GM19468 (cell line): ENCODE data around the gene IPO11.
"Not testable (repeated sequence)": the region's sequence is repeated elsewhere in the genome, so short reads cannot be mapped to it uniquely, and the experiment has no call there.

Source experiments
- ATAC-seq: cut with Tn5 transposase; IDR thresholded peaks from one replicate; pipeline ENCODE4 v1.9.1; 2021; ENCODE audit warnings: mild to moderate bottlenecking, moderate library complexity, moderate number of reproducible peaks; ENCODE audit not compliant: unreplicated experiment; ENCODE audit errors: extremely low read depth

The IPO11 gene

DNA sequence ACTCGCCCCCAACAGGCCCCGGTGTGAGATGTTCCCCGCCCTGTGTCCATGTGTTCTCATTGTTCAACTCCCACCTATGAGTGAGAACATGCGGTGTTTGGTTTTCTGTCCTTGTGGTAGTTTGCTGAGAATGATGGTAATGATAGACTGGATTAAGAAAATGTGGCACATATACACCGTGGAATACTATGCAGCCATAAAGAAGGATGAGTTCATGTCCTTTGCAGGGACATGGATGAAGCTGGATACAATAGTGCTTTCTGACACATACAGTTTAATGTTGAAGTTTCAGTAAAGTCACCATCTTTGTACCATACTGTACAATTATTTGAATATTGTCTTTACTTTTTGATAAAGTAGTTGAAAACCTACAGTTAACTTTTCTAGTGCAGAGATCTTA lies 96.2 kb downstream of the IPO11 start:
- ATAC-seq, result not testable (repeated sequence)

DNA sequence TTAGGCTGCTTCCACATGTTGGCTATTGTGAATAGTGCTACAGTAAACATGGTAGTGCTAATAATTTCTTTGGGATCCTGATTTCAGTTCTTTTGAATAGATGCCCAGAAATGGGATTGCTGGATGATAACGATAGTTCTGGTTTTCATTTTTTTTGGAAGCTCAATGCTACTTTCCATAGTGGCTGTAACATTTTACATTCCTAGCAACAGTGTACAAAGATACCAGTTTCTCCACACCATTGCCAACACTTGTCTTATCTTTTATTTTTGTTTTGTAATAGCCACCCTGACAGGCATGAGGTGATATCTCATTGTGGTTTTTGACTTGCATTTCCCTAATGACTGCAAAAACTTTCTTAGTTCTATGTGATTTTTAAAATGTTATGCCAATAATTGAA lies 97.2 kb downstream of the IPO11 start:
- no peak for ATAC-seq

DNA sequence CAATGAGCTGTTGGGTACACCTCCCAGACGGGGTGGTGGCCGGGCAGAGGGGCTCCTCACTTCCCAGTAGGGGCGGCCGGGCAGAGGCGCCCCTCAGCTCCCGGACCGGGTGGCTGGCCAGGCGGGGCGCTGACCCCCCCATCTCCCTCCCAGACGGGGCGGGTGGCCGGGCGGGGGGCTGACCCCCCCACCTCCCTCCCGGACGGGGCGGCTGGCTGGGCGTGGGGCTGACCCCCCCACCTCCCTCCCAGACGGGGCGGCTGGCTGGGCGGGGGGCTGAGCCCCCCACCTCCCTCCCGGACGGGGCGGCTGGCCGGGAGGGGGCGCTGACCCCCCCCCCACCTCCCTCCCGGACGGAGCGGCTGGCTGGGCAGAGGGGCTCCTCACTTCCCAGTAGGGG lies 100.5 kb downstream of the IPO11 start:
- ATAC-seq, result not testable (repeated sequence)

DNA sequence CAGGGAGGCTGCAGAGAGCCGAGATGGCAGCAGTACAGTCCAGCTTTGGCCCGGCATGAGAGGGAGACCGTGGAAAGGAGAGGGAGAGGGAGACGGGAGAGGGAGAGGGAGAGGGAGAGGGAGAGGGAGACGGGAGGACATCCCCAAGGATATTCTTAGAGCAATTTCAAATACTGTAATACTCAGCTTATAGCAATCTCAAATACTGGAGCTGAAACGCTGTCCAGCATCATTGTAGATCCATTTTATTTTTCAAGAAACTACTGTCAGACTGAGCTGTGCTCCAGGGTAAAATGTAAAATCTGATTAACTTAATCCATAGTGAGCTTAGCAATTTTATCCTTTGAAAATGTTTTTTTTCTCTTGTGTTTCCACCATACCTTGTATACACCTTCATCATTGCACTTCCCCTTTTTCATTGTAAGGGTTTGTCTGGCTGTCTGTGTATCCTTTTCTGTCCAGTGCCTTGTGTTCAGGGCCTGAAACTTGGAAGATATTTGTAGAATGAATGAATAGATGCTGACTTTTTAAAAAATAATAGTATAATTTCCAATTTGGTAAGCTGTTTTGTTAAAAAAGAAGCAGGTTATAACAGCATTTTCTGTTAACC lies 102.1 kb downstream of the IPO11 start:
- no peak for ATAC-seq

DNA sequence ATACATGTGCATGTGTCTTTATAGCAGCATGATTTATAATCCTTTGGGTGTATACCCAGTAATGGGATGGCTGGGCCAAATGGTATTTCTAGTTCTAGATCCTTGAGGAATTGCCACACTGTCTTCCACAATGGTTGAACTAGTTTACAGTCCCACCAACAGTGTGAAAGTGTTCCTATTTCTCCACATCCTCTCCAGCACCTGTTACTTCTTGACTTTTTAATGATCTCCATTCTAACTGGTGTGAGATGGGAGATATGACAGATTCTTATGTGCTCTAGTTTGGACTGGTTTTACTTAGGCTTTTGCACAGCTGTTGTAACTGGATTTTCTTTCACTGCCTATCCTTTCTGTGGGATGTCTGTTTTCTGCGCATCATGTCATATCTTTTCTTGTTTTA lies 108.2 kb downstream of the IPO11 start:
- ATAC-seq, result not testable (repeated sequence)

DNA sequence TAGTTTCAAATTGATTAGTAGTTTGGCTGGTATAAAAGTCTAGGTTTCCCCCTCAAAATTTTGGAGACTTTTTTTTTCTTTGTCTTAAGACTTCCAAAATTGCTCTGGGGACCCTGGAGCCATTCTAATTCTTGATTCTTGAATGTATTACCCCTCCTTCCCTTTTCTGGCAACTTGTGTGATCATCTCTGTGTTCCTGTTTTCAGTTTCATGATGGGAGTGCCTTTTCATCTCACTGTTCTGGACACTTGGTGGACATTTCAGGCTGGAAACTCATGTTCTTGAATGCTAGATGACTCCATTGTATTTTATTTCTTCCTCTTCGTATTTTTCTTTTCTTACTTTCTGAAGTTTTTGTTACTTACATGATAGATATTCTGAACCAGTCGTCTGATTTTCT lies 108.8 kb downstream of the IPO11 start:
- ATAC-seq, result no peak

DNA sequence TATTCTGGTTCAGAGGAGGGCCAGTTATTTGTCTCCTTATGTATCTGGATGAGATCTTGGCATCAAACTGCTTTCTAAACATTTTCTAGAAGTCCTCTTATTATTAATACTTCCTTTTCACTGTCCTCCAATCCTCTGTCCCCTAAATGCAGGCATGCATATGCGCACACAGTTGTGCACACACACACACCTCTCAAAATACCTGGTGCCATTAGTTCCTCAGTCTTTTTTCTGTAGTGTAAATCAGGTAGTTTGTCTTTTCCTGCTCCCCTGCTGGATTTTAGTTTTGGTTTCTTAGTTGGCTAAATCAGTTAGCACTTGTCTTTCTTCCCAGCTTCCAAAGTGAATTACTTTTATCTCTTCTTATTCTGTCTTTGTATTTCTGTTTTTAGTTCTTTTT lies 110.2 kb downstream of the IPO11 start:
- ATAC-seq, result no peak

DNA sequence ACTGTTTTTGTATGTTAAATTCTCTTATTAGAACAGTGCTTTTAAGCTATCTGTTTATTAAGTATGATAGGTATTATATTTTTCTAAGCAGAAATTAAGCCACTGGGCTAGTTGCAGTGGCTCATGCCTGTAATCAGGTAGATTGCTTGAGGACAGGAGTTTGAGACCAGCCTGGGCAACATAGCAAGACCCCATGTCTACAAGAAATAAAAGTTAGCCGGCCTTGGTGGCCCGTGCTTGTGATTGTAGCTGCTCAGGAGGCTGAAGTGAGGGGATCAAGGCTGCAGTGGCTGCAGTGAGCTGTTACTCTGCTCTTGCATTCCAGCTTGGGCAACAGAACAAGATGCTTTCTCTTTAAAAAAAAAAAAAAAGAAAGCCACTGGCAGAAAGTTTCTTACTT lies 121.0 kb downstream of the IPO11 start:
- no peak for ATAC-seq

DNA sequence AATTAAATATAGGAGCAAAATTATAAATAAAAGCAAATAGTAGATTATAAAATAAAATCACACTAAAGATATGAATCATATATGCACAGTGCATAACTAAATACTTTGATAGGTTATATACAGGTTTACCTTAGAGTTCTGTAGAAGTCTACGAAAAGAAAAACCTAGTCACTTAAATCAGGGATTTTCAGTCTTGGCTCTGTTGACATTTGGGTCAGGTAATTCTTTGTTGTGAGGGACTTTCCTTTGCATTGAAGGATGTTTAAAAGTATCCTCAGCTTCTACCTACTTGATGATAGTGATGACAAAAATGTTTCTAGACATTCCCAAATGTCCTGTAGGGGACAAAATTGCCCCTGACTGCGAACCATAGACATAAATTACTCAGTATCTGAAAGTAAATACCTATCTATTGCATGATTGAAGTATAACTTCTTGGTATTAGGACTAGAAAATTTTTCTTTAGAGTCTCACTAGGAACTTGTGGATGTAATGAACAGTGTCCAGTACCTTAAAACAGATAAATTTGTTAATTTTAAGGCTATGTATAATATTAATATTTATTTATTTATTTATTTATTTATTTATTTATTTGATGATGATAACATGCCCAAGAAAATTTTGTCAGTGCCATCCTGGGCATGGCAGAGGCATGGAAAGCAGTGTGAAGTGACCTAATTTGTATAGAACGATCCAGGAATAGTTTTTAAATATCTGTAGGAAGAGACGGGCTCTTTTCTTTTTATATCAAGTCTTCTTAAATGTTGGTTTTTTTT lies 122.1 kb downstream of the IPO11 start:
- ATAC-seq, result no peak

DNA sequence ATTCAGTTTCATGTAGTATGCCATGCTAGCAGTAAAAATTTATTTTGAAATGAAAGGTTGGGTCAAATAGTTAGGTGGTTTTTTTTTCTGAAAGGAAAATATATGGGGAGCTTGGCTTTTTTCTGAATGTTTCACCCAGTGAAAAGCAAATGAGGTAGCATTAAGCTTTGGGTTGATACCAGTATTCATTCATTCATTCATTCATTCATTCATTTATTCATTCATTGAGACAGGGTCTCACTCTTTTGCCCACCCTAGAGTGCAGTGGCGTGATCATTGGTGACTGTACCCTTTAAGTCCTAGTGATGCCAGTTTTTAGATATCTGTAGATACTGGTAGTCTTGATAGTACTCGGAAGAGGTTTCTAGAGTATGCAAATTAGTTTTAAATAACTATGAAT lies 123.7 kb downstream of the IPO11 start:
- no peak for ATAC-seq

DNA sequence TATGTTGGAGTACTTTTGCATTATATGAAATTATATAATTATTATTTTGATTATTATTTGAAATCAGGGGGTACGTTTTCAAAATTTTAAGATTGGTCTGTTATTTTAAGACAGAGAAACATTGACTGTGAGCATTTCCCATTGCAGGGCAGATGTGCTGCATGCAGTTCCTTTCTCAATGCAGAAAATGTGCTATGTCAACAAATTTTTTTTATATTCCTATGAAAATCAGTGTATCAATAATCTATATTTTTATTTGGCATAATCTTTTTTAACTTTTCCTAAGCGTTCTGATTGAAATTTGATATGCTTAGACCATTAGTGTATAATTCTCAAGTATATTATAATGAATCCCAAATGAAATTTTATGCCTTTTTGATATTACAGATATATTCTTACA lies 124.2 kb downstream of the IPO11 start:
- ATAC-seq, result no peak

DNA sequence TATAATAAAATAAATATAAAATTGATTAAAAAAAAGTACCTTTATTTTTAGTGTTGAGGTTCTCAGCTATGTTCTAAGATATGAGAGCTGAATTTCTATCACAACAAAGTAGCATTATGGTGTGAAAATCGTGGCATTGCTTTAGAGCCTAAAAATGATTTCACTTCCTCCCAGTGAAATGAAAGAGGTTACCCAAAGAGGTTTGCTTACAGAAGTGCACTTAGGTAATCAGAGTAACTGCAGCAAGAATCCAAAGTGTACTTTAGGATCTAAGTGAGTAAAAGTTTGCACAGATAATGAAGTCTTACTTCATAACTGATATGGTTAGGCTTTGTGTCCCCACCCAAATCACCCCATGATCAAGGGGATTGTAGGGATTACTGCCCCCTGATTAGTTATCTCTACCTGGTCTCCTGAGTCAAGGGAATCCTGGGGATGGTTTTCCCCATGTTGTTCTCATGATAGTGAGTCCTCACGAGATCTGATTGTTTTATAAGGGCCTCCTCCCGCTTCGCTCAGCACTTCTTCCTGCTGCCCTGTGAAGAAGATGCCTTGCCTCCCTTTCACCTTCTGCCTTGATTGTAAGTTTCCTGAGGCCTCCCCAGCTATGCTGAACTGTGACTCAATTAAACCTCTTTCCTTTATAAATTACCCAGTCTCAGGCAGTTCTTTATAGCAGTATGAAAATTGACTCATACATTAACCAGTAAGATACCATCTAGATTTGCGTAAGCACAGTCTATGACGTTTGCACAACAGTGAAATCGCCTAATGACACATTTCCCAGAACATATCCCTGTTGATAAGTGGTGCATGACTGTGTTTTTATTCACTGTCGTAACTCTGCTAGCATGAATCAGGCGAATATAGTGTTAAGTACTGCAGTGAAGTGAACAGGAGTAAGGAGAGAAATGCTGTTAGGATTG lies 125.7 kb downstream of the IPO11 start:
- no peak for ATAC-seq

DNA sequence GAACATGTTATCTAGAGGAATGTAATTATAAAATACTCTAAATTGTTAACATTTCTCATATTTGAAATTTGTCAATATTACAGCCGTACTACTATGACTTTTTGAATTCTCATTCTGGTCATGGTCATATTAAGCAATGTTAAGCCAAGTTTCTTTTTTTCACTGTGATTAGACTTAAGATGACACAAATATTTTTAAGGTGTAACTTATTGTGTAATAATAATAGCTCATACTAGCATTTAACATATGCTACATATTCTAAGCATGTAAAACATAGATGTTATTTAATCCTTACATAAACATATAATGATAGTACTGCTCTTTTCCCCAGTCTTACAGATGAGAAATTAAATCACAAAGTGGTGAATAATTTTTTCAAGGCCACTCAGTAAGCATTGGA lies 130.2 kb downstream of the IPO11 start:
- ATAC-seq, result no peak

DNA sequence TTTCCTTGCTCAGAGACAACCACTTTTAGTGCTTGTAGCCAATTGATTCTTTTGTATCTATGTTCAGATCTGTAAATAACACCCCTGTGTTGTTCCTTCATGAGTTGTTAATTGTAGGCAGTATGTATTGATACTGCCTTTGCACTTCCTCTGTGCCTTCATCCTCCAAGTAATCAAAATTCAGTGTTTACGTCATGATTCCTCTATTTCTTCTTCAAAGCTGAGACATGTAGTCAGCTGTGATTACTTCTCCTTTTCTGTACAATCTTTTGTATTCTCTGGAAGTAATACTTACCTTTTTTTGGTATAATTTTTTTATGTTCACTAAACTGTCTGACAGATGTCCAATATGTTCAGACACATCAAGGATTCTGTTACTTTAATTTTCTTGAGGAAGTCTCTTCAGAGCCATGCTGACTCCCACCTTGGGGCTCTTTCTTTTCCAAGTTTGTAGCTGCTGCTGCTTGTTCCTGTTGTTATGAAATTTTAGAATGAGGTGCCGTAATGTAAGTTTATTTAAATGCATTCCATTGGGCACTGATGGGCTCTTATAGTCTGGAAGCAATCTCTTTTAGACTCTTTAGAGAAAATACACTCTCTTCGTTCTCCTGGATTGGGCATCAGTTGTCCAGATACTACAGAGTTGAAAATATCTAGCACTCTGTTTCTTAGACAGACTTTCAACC lies 135.5 kb downstream of the IPO11 start:
- no peak for ATAC-seq

DNA sequence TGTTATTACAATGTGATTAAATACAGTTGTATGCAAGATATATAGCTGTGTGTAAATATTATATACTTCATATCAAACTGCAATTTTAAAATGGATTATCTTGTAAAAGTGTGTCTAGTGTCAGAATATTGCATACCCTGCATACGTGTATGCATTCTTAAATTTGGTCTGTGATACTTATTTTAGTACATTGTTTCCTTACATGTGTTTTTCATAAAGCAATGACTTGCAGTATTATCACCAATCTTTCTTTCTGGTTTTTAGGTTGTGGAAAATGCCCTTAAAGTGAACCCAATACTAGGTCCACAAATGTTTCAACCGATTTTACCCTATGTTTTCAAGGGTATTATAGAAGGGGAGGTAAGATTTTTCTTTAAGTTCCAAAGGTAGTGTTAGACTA lies 137.5 kb downstream of the IPO11 start:
- no peak for ATAC-seq

DNA sequence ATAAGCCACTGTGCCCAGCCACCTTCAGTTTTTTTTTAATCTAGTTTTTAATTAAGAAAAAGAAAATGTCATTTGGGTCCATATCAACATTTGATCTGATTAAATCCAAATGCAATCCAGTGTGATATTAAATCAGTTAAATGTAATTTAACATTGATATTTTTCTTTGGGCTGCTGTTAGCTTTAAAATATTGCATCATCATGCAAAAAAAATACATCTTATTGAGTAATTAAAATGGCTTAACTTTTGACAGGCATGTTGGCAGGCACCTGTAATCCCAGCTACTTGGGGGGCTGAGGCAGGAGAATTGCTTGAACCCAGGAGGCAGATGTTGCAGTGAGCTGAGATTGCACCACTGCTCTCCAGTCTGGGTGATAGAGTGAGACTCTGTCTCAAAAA lies 143.4 kb downstream of the IPO11 start:
- no peak for ATAC-seq

DNA sequence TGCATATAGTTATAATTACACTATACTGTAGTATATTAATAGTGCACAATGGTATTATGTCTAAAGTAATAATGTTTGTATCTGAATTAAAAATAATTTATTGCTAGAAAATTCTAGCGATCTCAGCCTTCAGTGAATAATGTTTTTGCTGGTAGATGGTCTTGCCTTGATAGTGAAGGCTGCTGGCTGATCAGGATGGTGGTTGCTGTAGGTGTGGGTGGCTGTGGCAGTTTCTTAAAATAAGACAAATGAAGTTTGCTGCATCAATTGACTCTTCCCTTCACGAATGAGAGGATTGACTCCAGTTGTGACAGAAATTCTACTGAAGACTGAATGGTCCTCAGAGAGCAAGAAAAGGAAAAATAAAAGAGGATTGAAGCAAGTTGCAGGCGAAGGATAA lies 146.4 kb downstream of the IPO11 start:
- ATAC-seq, result no peak

DNA sequence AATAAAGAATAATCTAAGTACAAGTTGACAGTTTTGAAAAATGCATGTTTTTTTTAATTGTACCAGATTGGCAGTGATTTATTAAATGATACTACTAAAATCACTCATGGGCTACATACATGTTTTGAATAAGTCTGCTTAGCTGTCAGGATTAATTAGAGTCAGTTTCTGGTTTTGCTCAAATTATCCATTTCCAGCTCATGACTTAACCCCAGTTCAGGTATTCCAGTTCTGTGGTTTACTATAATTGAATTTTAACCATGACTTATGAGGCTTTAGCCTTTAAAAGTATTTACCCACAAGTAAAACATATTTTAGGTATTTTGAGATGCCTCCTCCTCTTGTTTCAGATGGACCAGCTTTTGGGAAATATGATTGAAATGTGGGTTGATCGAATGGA lies 148.2 kb downstream of the IPO11 start:
- ATAC-seq, result no peak

DNA sequence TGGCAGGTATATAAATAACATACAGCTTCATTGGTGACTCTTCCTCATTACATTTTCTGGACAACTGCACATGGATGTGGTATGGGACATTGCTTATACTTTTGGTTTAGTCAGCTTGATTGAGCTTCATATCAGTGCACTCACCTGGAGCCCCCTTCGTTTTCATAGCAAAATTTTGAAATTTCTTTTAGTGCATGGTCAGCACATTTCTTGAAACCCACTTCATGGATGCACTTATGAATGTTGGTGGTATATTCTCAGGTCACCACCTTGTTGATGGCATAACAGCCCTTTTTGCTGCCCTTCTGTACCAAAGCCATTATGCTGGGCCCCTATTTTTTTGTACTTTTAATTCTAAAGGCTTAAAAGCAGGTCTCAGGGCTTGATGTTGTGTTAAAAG lies 149.3 kb downstream of the IPO11 start:
- no peak for ATAC-seq

DNA sequence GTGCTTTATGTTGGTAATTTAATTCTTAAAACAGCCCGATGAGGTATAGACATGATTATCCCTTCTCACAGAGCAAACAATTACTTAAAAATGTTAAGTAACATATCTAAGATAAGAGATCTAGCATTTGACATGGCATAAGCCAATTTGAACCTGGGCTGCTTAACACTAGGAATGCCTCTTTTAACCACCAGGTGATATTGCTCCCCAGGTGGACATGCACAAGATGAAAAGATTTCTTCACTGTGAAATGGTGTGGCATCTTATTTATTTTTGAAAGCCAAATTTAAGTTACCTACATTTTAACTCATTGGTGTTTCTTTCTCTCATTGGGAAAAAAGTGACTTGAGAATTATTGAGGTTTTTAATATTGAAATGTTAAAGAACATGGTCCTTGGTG lies 150.3 kb downstream of the IPO11 start:
- no peak for ATAC-seq

DNA sequence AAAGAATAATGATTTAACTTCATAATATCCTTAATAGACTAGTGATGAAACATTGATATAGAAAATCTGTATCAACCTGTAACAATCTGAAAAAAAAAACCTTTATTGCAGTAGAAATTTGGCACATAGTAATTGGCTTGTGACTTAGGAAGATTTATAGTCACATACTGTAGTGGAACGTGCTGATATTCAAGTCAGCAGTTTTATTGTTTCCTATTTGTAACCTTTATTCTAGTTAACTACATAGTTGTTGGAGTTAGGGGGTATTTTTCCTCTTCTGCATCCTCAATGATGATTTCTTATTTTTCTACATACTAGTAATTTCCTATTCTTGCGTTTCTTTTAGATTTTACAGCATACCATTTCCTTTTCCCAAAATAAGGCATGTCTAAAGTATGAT lies 151.5 kb downstream of the IPO11 start:
- ATAC-seq, result no peak
